OCI-LY3 (cell line): ENCODE measurements around the gene TMEM201.

ENCODE experiments used
- H2AFZ ChIP-seq: fragments of 200-600, 300-600 bp; shearing (Covaris generic); 2 replicates; pipeline ENCODE4 v1.6.0; 2014; ENCODE audit warnings: antibody characterized with exemption, low read depth, low read length
- H3K27ac ChIP-seq: fragments of 200-600, 300-600 bp; sonication (generic); 2 replicates; pipeline ENCODE4 v1.5.1; 2014; ENCODE audit warnings: mild to moderate bottlenecking, low read length, moderate library complexity, mixed read lengths
- H3K27me3 ChIP-seq: fragments of 200-600, 300-600 bp; sonication (generic); 2 replicates; pipeline ENCODE4 v1.6.1; 2014; ENCODE audit warnings: low read depth, low read length, mixed read lengths
- H3K36me3 ChIP-seq: fragments of 200-600, 300-600 bp; sonication (generic); replicated peaks from 2 replicates; pipeline ENCODE3; 2014; ENCODE audit warnings: low read depth, low read length, mixed read lengths
- H3K4me1 ChIP-seq: fragments of 300-600, 200-600 bp; sonication (generic); 2 replicates; pipeline ENCODE4 v1.6.1; 2014; ENCODE audit warnings: low read length, mixed read lengths
- H3K4me2 ChIP-seq: fragments of 200-600, 300-600 bp; sonication (generic); 2 replicates; pipeline ENCODE4 v1.6.1; 2014; ENCODE audit warnings: low read length, mixed read lengths
- H3K4me3 ChIP-seq: fragments of 300-600, 200-600 bp; sonication (generic); 2 replicates; pipeline ENCODE4 v1.5.1; 2014; ENCODE audit warnings: antibody characterized with exemption, mild to moderate bottlenecking, low read length, moderate library complexity
- H3K79me2 ChIP-seq: fragments of 300-600, 200-600 bp; shearing (Covaris generic); 2 replicates; pipeline ENCODE4 v1.6.1; 2014; ENCODE audit warnings: mild to moderate bottlenecking, low read length, mixed read lengths
- H3K9ac ChIP-seq: fragments of 300-600, 200-600 bp; shearing (Covaris generic); 2 replicates; pipeline ENCODE4 v1.6.0; 2014; ENCODE audit warnings: mild to moderate bottlenecking, low read length, moderate library complexity
- H3K9me3 ChIP-seq: fragments of 200-600, 300-600 bp; shearing (Covaris generic); 2 replicates; pipeline ENCODE4 v1.6.1; 2014; ENCODE audit warnings: low read length, mixed read lengths; ENCODE audit not compliant: insufficient read depth
- H4K20me1 ChIP-seq: fragments of 200-600, 300-600 bp; sonication (generic); 2 replicates; pipeline ENCODE4 v1.6.1; 2016; ENCODE audit warnings: low read length, mixed read lengths; ENCODE audit not compliant: insufficient read depth
- CTCF ChIP-seq: fragments of 200-600, 300-600 bp; sonication (generic); IDR thresholded peaks from 2 replicates; pipeline ENCODE4 v1.5.1; 2014; ENCODE audit warnings: antibody characterized with exemption, low read length, low read depth
- EZH2phosphoT487 ChIP-seq: fragments of 200-600 bp; shearing (Covaris generic); IDR thresholded peaks from 2 replicates; pipeline ENCODE4 v1.6.1; 2018; ENCODE audit warnings: antibody characterized with exemption, mixed run types, low read depth

Gene TMEM201

GRCh38 chr1:9592510-9593075, 3.9 kb downstream of the TMEM201 start:
- Histone ChIP-seq H3K27me3 (no peaks in the 10 kb centered on the region), H4K20me1 (peaks cover 45% of the 10 kb centered on the region), H3K4me2 (no peak overlapping the region), H3K9me3 (no peaks in the 10 kb centered on the region), H3K4me1 (peaks cover 23% of the 10 kb centered on the region), H3K27ac (no peak overlapping the region), H3K36me3 (no peaks in the 10 kb centered on the region), H2AFZ (no peak overlapping the region), H3K9ac (no peak overlapping the region), H3K4me3 (no peak overlapping the region), H3K79me2 (peaks cover 71% of the 10 kb centered on the region)
- TF ChIP-seq CTCF (no peak), EZH2phosphoT487 (no peak)

- peaks cover 45% of the 10 kb centered on the region for H4K20me1 ChIP-seq
- peaks cover 71% of the 10 kb centered on the region for H3K79me2 ChIP-seq
- H3K36me3 ChIP-seq = no peaks in the 10 kb centered on the region
- H3K4me3 ChIP-seq = no peak overlapping the region
- H3K4me1 ChIP-seq = peaks cover 23% of the 10 kb centered on the region
- no peaks in the 10 kb centered on the region for H3K27me3 ChIP-seq
- H3K9ac ChIP-seq = no peak overlapping the region
- no peaks in the 10 kb centered on the region for H3K9me3 ChIP-seq
- no peak overlapping the region for H3K27ac ChIP-seq
- no peak for TF ChIP-seq EZH2phosphoT487
- H2AFZ ChIP-seq = no peak overlapping the region
- no peak overlapping the region for H3K4me2 ChIP-seq
Measured at GRCh38 chr1:9593147-9593491, 4.4 kb downstream of the TMEM201 start.

GRCh38 chr1:9593492-9594465, 5.1 kb downstream of the TMEM201 start:
- Histone ChIP-seq H3K4me1 (peaks cover 23% of the 10 kb centered on the region), H3K27ac (no peak overlapping the region), H3K36me3 (no peaks in the 10 kb centered on the region)

GRCh38 chr1:9594471-9595155, 5.9 kb downstream of the TMEM201 start:
- H4K20me1 ChIP-seq = peaks cover 42% of the 10 kb centered on the region
- no peak overlapping the region for H2AFZ ChIP-seq
- TF ChIP-seq CTCF (no peak), EZH2phosphoT487 (no peak)
- H3K4me3 ChIP-seq = no peak overlapping the region
- no peaks in the 10 kb centered on the region for H3K36me3 ChIP-seq
- H3K4me2 ChIP-seq = no peak overlapping the region
- H3K9me3 ChIP-seq = no peaks in the 10 kb centered on the region
- H3K4me1 ChIP-seq = peaks cover 22% of the 10 kb centered on the region
- no peak overlapping the region for H3K27ac ChIP-seq
- no peaks in the 10 kb centered on the region for H3K27me3 ChIP-seq
- no peak overlapping the region for H3K9ac ChIP-seq
- H3K79me2 ChIP-seq = peaks cover 65% of the 10 kb centered on the region

More at GRCh38 chr1:9593492-9594465, 5.1 kb downstream of the TMEM201 start:
- H3K79me2 ChIP-seq = peaks cover 71% of the 10 kb centered on the region
- no peak overlapping the region for H3K9ac ChIP-seq
- no peak overlapping the region for H3K4me3 ChIP-seq
- peaks cover 45% of the 10 kb centered on the region for H4K20me1 ChIP-seq
- H3K27me3 ChIP-seq = no peaks in the 10 kb centered on the region
- no peaks in the 10 kb centered on the region for H3K9me3 ChIP-seq
- no peak overlapping the region for H3K4me2 ChIP-seq
- TF ChIP-seq EZH2phosphoT487 = no peak
- no peak for TF ChIP-seq CTCF
- H2AFZ ChIP-seq = no peak overlapping the region
